Hepatocyte (in vitro differentiated cells): ENCODE measurements around the gene SELENOK. TPM values are rescaled to one million over a fixed set of nuclear protein-coding genes. Genes with fewer than 3 reads are reported as not detected.
A peak's percentile ranks its signal among the peaks of the same experiment; 100 is the strongest.

Source experiments
- DNase-seq: peaks from one replicate; pipeline ENCODE4 v3.0.0-alpha.2; 2016; ENCODE audit warnings: low spot score
- H2AFZ ChIP-seq: fragments of 200-600 bp; sonication (generic); 2 replicates; pipeline ENCODE4 v1.6.0; 2016; ENCODE audit warnings: antibody characterized with exemption, mild to moderate bottlenecking
- H3K27ac ChIP-seq: fragments of 200-600 bp; sonication (generic); 2 replicates; pipeline ENCODE4 v1.5.1; 2016; ENCODE audit warnings: mild to moderate bottlenecking
- H3K27me3 ChIP-seq: fragments of 200-600 bp; sonication (generic); 2 replicates; pipeline ENCODE4 v1.6.1; 2016
- H3K36me3 ChIP-seq: fragments of 200-600 bp; sonication (generic); replicated peaks from 2 replicates; pipeline ENCODE4 v1.5.1; 2016; ENCODE audit warnings: low read depth; ENCODE audit not compliant: insufficient read depth
- H3K4me1 ChIP-seq: fragments of 200-600 bp; sonication (generic); 2 replicates; pipeline ENCODE4 v1.5.1; 2016; ENCODE audit warnings: mild to moderate bottlenecking, moderate library complexity; ENCODE audit not compliant: insufficient read depth
- H3K4me2 ChIP-seq: fragments of 200-600 bp; sonication (generic); 2 replicates; pipeline ENCODE4 v1.6.0; 2016
- H3K4me3 ChIP-seq: fragments of 200-600 bp; sonication (generic); 2 replicates; pipeline ENCODE4 v1.5.1; 2016; ENCODE audit warnings: mild to moderate bottlenecking
- H3K79me2 ChIP-seq: fragments of 200-600 bp; sonication (generic); 2 replicates; pipeline ENCODE4 v1.6.0; 2017; ENCODE audit warnings: mild to moderate bottlenecking
- H3K9me2 ChIP-seq: fragments of 200-600 bp; sonication (generic); replicated peaks from 2 replicates; pipeline ENCODE4 v1.6.0; 2017; ENCODE audit warnings: mild to moderate bottlenecking; ENCODE audit not compliant: insufficient read depth
- H3K9me3 ChIP-seq: fragments of 200-600 bp; sonication (generic); 2 replicates; pipeline ENCODE4 v1.5.1; 2016; ENCODE audit warnings: low read depth, mild to moderate bottlenecking
- H4K20me1 ChIP-seq: fragments of 200-600 bp; sonication (generic); 2 replicates; pipeline ENCODE4 v1.6.0; 2016; ENCODE audit warnings: mild to moderate bottlenecking; ENCODE audit not compliant: insufficient read depth, poor library complexity, severe bottlenecking
- CTCF ChIP-seq: fragments of 200-600 bp; sonication (generic); IDR thresholded peaks from 2 replicates; pipeline ENCODE4 v1.5.1; 2016; ENCODE audit warnings: antibody characterized with exemption, mild to moderate bottlenecking; ENCODE audit not compliant: poor library complexity
- EZH2 ChIP-seq: fragments of 200-600 bp; sonication (generic); IDR thresholded peaks from 2 replicates; pipeline ENCODE4 v1.6.1; 2016; ENCODE audit warnings: antibody characterized with exemption, mild to moderate bottlenecking, borderline replicate concordance
- EZH2phosphoT487 ChIP-seq: fragments of 200-600 bp; sonication (generic); IDR thresholded peaks from one replicate; pipeline ENCODE4 v1.6.1; 2018; ENCODE audit warnings: antibody characterized with exemption, mild to moderate bottlenecking, low read depth, moderate library complexity; ENCODE audit not compliant: unreplicated experiment, severe bottlenecking
- WGBS: methylation state at CpG from one replicate; pipeline ENCODE4 v1.1.6; 2016; ENCODE audit warnings: low lambda C conversion rate; ENCODE audit errors: missing lambda C conversion rate; 5-methylcytosine and 5-hydroxymethylcytosine counted together
- polyA plus RNA-seq: library from polyadenylated mRNA; unstranded; fragments of >200 nt; fragmentation: Nextera tagmentation; extraction: Ambion mirVana; gene quantifications from 2 replicates; pipeline ENCODE4 v1.2.1, GENCODE V29; 2016
- total RNA-seq: library from RNA; depleted of rRNA; stranded (reverse); fragments of >200 nt; gene quantifications from 2 replicates; pipeline ENCODE4 v1.2.3, GENCODE V29; 2014

Gene SELENOK
- total and polyA plus RNA-seq, 2 experiments from 2014 or later, result 59.7 to 155 TPM

GRCh38 chr3:53881691-53882593, 9.7 kb downstream of the SELENOK start, which contains the start of gene ACTR8:
TSS of gene ACTR8 (minus strand) at chr3:53882152. CDS start at chr3:53882101, 51 bp downstream.
- H3K27ac ChIP-seq, result peak within 1 kb of the TSS; percentile 94
- WGBS, result 2% methylated on average over 54 of the region's 65 CpGs
- H3K27me3 ChIP-seq, result no peaks in the 10 kb centered on the region
- H3K9me3 ChIP-seq, result no peaks in the 10 kb centered on the region
- peak; percentile 93 for DNase-seq
- peaks cover 16% of the 10 kb centered on the region for H3K4me1 ChIP-seq
- TF ChIP-seq EZH2phosphoT487 (no peak), CTCF (no peak), EZH2 (no peak)
- H4K20me1 ChIP-seq, result no peaks in the 10 kb centered on the region
- peak within 1 kb of the TSS; percentile 89 for H3K4me3 ChIP-seq
- peak within 1 kb of the TSS; percentile 80 for H3K4me2 ChIP-seq
- peak within 1 kb of the TSS; percentile 87 for H2AFZ ChIP-seq
- H3K36me3 ChIP-seq, result peaks cover 9% of the 10 kb centered on the region
- no peaks in the 10 kb centered on the region for H3K9me2 ChIP-seq
- peaks cover 29% of the 10 kb centered on the region for H3K79me2 ChIP-seq

- H4K20me1 ChIP-seq, result no peaks in the 10 kb centered on the region
- H3K4me2 ChIP-seq, result peak overlapping the region; percentile 80
- peaks cover 9% of the 10 kb centered on the region for H3K36me3 ChIP-seq
- TF ChIP-seq EZH2 (no peak), CTCF (no peak), EZH2phosphoT487 (no peak)
- 55% methylated on average over 10 of the region's 10 CpGs for WGBS
- H3K9me3 ChIP-seq, result no peaks in the 10 kb centered on the region
- H3K79me2 ChIP-seq, result peaks cover 25% of the 10 kb centered on the region
- H3K27me3 ChIP-seq, result no peaks in the 10 kb centered on the region
- peaks cover 16% of the 10 kb centered on the region for H3K4me1 ChIP-seq
- peak overlapping the region; percentile 94 for H3K27ac ChIP-seq
- H3K4me3 ChIP-seq, result peak overlapping the region; percentile 89
- DNase-seq, result no peak
- peak overlapping the region; percentile 87 for H2AFZ ChIP-seq
- no peaks in the 10 kb centered on the region for H3K9me2 ChIP-seq
Measured at GRCh38 chr3:53880396-53881345, 11.0 kb downstream of the SELENOK start.

GRCh38 chr3:53865732-53866499, 25.7 kb downstream of the SELENOK start:
- no peaks in the 10 kb centered on the region for H3K79me2 ChIP-seq
- H3K4me3 ChIP-seq, result no peak overlapping the region
- 93% methylated on average over 5 of the region's 5 CpGs for WGBS
- H3K4me2 ChIP-seq, result no peak overlapping the region
- no peak overlapping the region for H3K27ac ChIP-seq
- no peaks in the 10 kb centered on the region for H4K20me1 ChIP-seq
- no peak overlapping the region for H2AFZ ChIP-seq
- no peaks in the 10 kb centered on the region for H3K9me3 ChIP-seq
- TF ChIP-seq EZH2phosphoT487, result no peak
- TF ChIP-seq CTCF, result no peak
- TF ChIP-seq EZH2, result no peak
- no peaks in the 10 kb centered on the region for H3K27me3 ChIP-seq
- H3K36me3 ChIP-seq, result no peaks in the 10 kb centered on the region
- H3K9me2 ChIP-seq, result no peaks in the 10 kb centered on the region
- DNase-seq, result no peak
- H3K4me1 ChIP-seq, result no peaks in the 10 kb centered on the region
